Panc1 (cell line): ENCODE measurements around the gene TCF21. TPM values are rescaled to one million over a fixed set of nuclear protein-coding genes. Genes with fewer than 3 reads are reported as not detected.

Experiments
- ATAC-seq: fragments of 200-7000 bp; cut with Tn5 transposase; 2 replicates; pipeline ENCODE4 v1.9.1; 2020; ENCODE audit warnings: mild to moderate bottlenecking, moderate library complexity
- BruUV-seq: library from RNA; stranded (reverse); fragments of 400-500 nt; replicated peaks from 2 replicates; lab custom pipeline; 2021; lab: Mats Ljungman, UMichigan
- CTCF ChIA-PET: fragments of 300-600 bp; sonication (Branson Sonifier 250); formaldehyde crosslinking; loops from one replicate; lab custom pipeline; 2022; ENCODE audit warnings: antibody characterized with exemption; lab: Charles Lee
- POLR2A ChIA-PET: fragments of 300-600 bp; sonication (Branson Sonifier 250); formaldehyde crosslinking; loops from one replicate; lab custom pipeline; 2022; ENCODE audit warnings: antibody characterized with exemption; lab: Charles Lee
- DNase-seq: peaks from one replicate; pipeline ENCODE4 v3.0.0-alpha.2; 2010; ENCODE audit warnings: low read depth, low spot score
- H3K27ac ChIP-seq: 2 replicates; pipeline ENCODE4 v1.5.1; 2011; ENCODE audit warnings: mild to moderate bottlenecking, low read length, inconsistent platforms
- H3K27me3 ChIP-seq: fragments of 200-500 bp; sonication (Bioruptor generic); 2 replicates; pipeline ENCODE4 v1.6.0; 2014; ENCODE audit warnings: low read length, inconsistent platforms; ENCODE audit not compliant: control insufficient read depth, insufficient read depth
- H3K36me3 ChIP-seq: fragments of 200-500 bp; sonication (Bioruptor generic); 2 replicates; pipeline ENCODE4 v1.5.1; 2014; ENCODE audit warnings: inconsistent platforms, mild to moderate bottlenecking, low read length, moderate library complexity; ENCODE audit not compliant: control insufficient read depth, insufficient read depth
- H3K4me1 ChIP-seq: 2 replicates; pipeline ENCODE4 v1.5.1; 2011; ENCODE audit warnings: inconsistent platforms, mild to moderate bottlenecking, low read length, moderate library complexity; ENCODE audit not compliant: control insufficient read depth, insufficient read depth
- H3K4me3 ChIP-seq, 2 experiments: 2 replicates each; pipeline ENCODE4 v1.5.1; 2011 to 2012; ENCODE audit warnings: low read depth in 2 of 2, low read length in 2 of 2, mild to moderate bottlenecking in 2 of 2, inconsistent platforms in 1 of 2, moderate library complexity in 1 of 2
- H3K9me3 ChIP-seq: fragments of 200-500 bp; sonication (Bioruptor generic); 2 replicates; pipeline ENCODE4 v1.5.1; 2014; ENCODE audit warnings: low read depth, mild to moderate bottlenecking, inconsistent platforms, low read length, moderate library complexity; ENCODE audit not compliant: control insufficient read depth, insufficient read depth
- CTCF ChIP-seq: fragments of 450-650 bp; IDR thresholded peaks from 2 replicates; pipeline ENCODE4 v1.5.1; 2017; ENCODE audit warnings: mild to moderate bottlenecking
- POLR2AphosphoS5 ChIP-seq: IDR thresholded peaks from 2 replicates; pipeline ENCODE4 v1.6.1; 2012; ENCODE audit warnings: mild to moderate bottlenecking, low read depth, low read length, moderate library complexity
- REST ChIP-seq, 2 experiments: IDR thresholded peaks; 2 replicates each; pipeline ENCODE4 v1.6.1; 2011 to 2012; ENCODE audit warnings: low read depth in 2 of 2, control low read depth in 1 of 2, low read length in 1 of 2, mild to moderate bottlenecking in 1 of 2, moderate library complexity in 1 of 2; ENCODE audit not compliant: insufficient read depth in 1 of 2
- SIN3A ChIP-seq: IDR thresholded peaks from 2 replicates; pipeline ENCODE4 v1.6.1; 2012; ENCODE audit warnings: low read depth, mild to moderate bottlenecking, low read length, moderate library complexity, borderline replicate concordance; ENCODE audit not compliant: insufficient read depth
- TCF7L2 ChIP-seq: IDR thresholded peaks from 2 replicates; pipeline ENCODE4 v1.6.1; 2011; ENCODE audit warnings: mild to moderate bottlenecking, low read depth, low read length, inconsistent platforms
- in situ Hi-C: cut with HindIII; loops from 2 replicates; pipeline ENCODE4 v1.10.0; 2016; ENCODE audit warnings: low sequenced_read_pairs, low pct_unique_long_range_greater_than_20kb
- intact Hi-C: fragments of 100-400 bp; cut with micrococcal nuclease; formaldehyde crosslinking; loops from one replicate; pipeline ENCODE4 v1.10.0; 2022; ENCODE audit not compliant: unreplicated experiment
- total RNA-seq: library from RNA; stranded (reverse); gene quantifications from one replicate; pipeline ENCODE4 v1.2.1, GENCODE V29; 2021; ENCODE audit not compliant: unreplicated experiment

TCF21 gene
- total RNA-seq, 1 experiment from 2014 or later: not detected

GRCh38 chr6:133894795-133895358, 6.0 kb downstream of the TCF21 start:
- H3K4me1 ChIP-seq: no peaks in the 10 kb centered on the region
- H3K9me3 ChIP-seq: no peaks in the 10 kb centered on the region
- H3K36me3 ChIP-seq: no peaks in the 10 kb centered on the region
- TF ChIP-seq TCF7L2: no peak
- no peak for TF ChIP-seq REST (IDR thresholded peaks at IDR 0.05; ENCODE audit: insufficient read depth in 1 of 2, low read depth in 2 of 2, low read length in 1 of 2)
- no peak for TF ChIP-seq SIN3A
- TF ChIP-seq POLR2AphosphoS5: no peak
- no peak for TF ChIP-seq CTCF
- H3K4me3 ChIP-seq: no peak overlapping the region
- intact Hi-C loops: no loop called here
- no TSS peak for BruUV-seq
- ATAC-seq (no peak), DNase-seq (no peak)
- no peak overlapping the region for H3K27ac ChIP-seq
- in situ Hi-C loops: no loop called here
- H3K27me3 ChIP-seq: peaks cover 57% of the 10 kb centered on the region
- ChIA-PET CTCF (no interaction called here), POLR2A (no interaction called here)

- TF ChIP-seq TCF7L2 (peak; percentile 60; the same call in 1 of the 2 replicates), CTCF (no peak), SIN3A (no peak), REST (IDR thresholded peaks at IDR 0.05; ENCODE audit: insufficient read depth in 1 of 2, low read depth in 2 of 2, low read length in 1 of 2) (no peak), POLR2AphosphoS5 (no peak)
- H3K9me3 ChIP-seq: no peaks in the 10 kb centered on the region
- CTCF ChIA-PET: no interaction called here
- peak; percentile 57 for ATAC-seq
- no peak overlapping the region for H3K27ac ChIP-seq
- intact Hi-C loops: no loop called here
- in situ Hi-C loops: no loop called here
- POLR2A ChIA-PET: no interaction called here
- peaks cover 51% of the 10 kb centered on the region for H3K27me3 ChIP-seq
- BruUV-seq: no TSS peak
- no peak for DNase-seq
- H3K4me3 ChIP-seq: peak overlapping the region in 1 of 2 experiments; percentile 16; a peak in 2 of 4 replicates
- no peaks in the 10 kb centered on the region for H3K36me3 ChIP-seq
- H3K4me1 ChIP-seq: no peaks in the 10 kb centered on the region
These were observed 6.8 kb downstream of the TCF21 start for GRCh38 chr6:133895573-133896343.
